Measurements from ENCODE around the gene BMPER.

- TF ChIP-seq POLR2A (IDR thresholded peaks at IDR 0.05) = no peak
- TF ChIP-seq, protein P1, sequence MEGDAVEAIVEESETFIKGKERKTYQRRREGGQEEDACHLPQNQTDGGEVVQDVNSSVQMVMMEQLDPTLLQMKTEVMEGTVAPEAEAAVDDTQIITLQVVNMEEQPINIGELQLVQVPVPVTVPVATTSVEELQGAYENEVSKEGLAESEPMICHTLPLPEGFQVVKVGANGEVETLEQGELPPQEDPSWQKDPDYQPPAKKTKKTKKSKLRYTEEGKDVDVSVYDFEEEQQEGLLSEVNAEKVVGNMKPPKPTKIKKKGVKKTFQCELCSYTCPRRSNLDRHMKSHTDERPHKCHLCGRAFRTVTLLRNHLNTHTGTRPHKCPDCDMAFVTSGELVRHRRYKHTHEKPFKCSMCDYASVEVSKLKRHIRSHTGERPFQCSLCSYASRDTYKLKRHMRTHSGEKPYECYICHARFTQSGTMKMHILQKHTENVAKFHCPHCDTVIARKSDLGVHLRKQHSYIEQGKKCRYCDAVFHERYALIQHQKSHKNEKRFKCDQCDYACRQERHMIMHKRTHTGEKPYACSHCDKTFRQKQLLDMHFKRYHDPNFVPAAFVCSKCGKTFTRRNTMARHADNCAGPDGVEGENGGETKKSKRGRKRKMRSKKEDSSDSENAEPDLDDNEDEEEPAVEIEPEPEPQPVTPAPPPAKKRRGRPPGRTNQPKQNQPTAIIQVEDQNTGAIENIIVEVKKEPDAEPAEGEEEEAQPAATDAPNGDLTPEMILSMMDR (IDR thresholded peaks at IDR 0.05) = no peak
Observed at GRCh38 chr7:33965183-33965744, 59.9 kb downstream of the BMPER start.

Measured in uterus (tissue), 2 donors.